Osteoblast (primary cell): ENCODE results near the gene TOX3. TPM values are rescaled to one million over a fixed set of nuclear protein-coding genes. Genes with fewer than 3 reads are reported as not detected.

ENCODE experiments used
- DNase-seq: peaks from one replicate; pipeline ENCODE4 v3.0.0; 2011; ENCODE audit warnings: low spot score, mixed read lengths; ENCODE audit not compliant: insufficient read length; ENCODE audit errors: missing footprints
- H2AFZ ChIP-seq: 2 replicates; pipeline ENCODE4 v1.6.0; 2011; ENCODE audit warnings: mild to moderate bottlenecking, low read length
- H3K27ac ChIP-seq: 2 replicates; pipeline ENCODE4 v1.5.1; 2011; ENCODE audit warnings: mild to moderate bottlenecking, low read depth, low read length, moderate library complexity
- H3K27me3 ChIP-seq: 2 replicates; pipeline ENCODE4 v1.6.0; 2012; ENCODE audit warnings: mild to moderate bottlenecking, control low read depth, inconsistent platforms, low read length, moderate library complexity; ENCODE audit not compliant: insufficient read depth
- H3K36me3 ChIP-seq: 2 replicates; pipeline ENCODE4 v1.5.1; 2011; ENCODE audit warnings: mild to moderate bottlenecking, low read length, control low read depth, moderate library complexity; ENCODE audit not compliant: insufficient read depth
- H3K4me1 ChIP-seq: 2 replicates; pipeline ENCODE4 v1.5.1; 2011; ENCODE audit warnings: mild to moderate bottlenecking, low read length, control low read depth, moderate library complexity; ENCODE audit not compliant: insufficient read depth
- H3K4me2 ChIP-seq: 2 replicates; pipeline ENCODE4 v1.6.0; 2011; ENCODE audit warnings: mild to moderate bottlenecking, low read length; ENCODE audit not compliant: insufficient read depth
- H3K4me3 ChIP-seq: fragments of 200-600 bp; sonication (generic); 3 replicates; pipeline ENCODE4 v1.5.1; 2012; ENCODE audit warnings: mild to moderate bottlenecking, low read length, inconsistent platforms; ENCODE audit not compliant: insufficient read depth
- H3K79me2 ChIP-seq: 2 replicates; pipeline ENCODE4 v1.6.0; 2012; ENCODE audit warnings: mild to moderate bottlenecking, low read length, control low read depth, inconsistent platforms; ENCODE audit not compliant: insufficient read depth
- H3K9me3 ChIP-seq: 2 replicates; pipeline ENCODE4 v1.5.1; 2011; ENCODE audit warnings: low read depth, low read length, control low read depth
- H4K20me1 ChIP-seq: 2 replicates; pipeline ENCODE4 v1.6.0; 2012; ENCODE audit warnings: mild to moderate bottlenecking, low read length, control low read depth; ENCODE audit not compliant: insufficient read depth
- total RNA-seq: library from RNA; depleted of rRNA; stranded (reverse); fragments of >200 nt; gene quantifications from 2 replicates; pipeline ENCODE4 v1.2.3, GENCODE V29; 2012
- TF ChIP-seq, protein P1 (sequence below): IDR thresholded peaks from 2 replicates; pipeline ENCODE4 v1.5.1; 2011; ENCODE audit warnings: mild to moderate bottlenecking, low read depth, low read length, moderate library complexity; ENCODE audit errors: extremely low read depth

The TOX3 gene
- total RNA-seq, 1 donor: not detected

GRCh38 chr16:52578829-52579498, 32.0 kb upstream of the TOX3 start:
- Histone ChIP-seq H4K20me1 (no peaks in the 10 kb centered on the region), H3K79me2 (no peaks in the 10 kb centered on the region), H3K27ac (no peak overlapping the region), H3K4me3 (no peak overlapping the region), H3K4me2 (no peak overlapping the region), H3K36me3 (no peaks in the 10 kb centered on the region), H3K9me3 (no peaks in the 10 kb centered on the region), H3K4me1 (no peaks in the 10 kb centered on the region), H2AFZ (no peak overlapping the region), H3K27me3 (no peaks in the 10 kb centered on the region)
- TF ChIP-seq, protein P1, sequence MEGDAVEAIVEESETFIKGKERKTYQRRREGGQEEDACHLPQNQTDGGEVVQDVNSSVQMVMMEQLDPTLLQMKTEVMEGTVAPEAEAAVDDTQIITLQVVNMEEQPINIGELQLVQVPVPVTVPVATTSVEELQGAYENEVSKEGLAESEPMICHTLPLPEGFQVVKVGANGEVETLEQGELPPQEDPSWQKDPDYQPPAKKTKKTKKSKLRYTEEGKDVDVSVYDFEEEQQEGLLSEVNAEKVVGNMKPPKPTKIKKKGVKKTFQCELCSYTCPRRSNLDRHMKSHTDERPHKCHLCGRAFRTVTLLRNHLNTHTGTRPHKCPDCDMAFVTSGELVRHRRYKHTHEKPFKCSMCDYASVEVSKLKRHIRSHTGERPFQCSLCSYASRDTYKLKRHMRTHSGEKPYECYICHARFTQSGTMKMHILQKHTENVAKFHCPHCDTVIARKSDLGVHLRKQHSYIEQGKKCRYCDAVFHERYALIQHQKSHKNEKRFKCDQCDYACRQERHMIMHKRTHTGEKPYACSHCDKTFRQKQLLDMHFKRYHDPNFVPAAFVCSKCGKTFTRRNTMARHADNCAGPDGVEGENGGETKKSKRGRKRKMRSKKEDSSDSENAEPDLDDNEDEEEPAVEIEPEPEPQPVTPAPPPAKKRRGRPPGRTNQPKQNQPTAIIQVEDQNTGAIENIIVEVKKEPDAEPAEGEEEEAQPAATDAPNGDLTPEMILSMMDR: no peak
- DNase-seq: no peak

- no peaks in the 10 kb centered on the region for H4K20me1 ChIP-seq
- H3K4me2 ChIP-seq: no peak overlapping the region
- no peaks in the 10 kb centered on the region for H3K4me1 ChIP-seq
- H3K36me3 ChIP-seq: no peaks in the 10 kb centered on the region
- no peaks in the 10 kb centered on the region for H3K27me3 ChIP-seq
- H3K9me3 ChIP-seq: no peaks in the 10 kb centered on the region
- no peaks in the 10 kb centered on the region for H3K79me2 ChIP-seq
- no peak overlapping the region for H2AFZ ChIP-seq
- H3K4me3 ChIP-seq: no peak overlapping the region
- TF ChIP-seq, protein P1: no peak
- H3K27ac ChIP-seq: no peak overlapping the region
- DNase-seq: no peak
These were observed 31.3 kb upstream of the TOX3 start for GRCh38 chr16:52578007-52578828.

- TF ChIP-seq, protein P1: no peak
- Histone ChIP-seq H3K79me2 (no peaks in the 10 kb centered on the region), H3K27ac (no peak overlapping the region), H3K36me3 (no peaks in the 10 kb centered on the region), H2AFZ (no peak overlapping the region), H4K20me1 (no peaks in the 10 kb centered on the region), H3K4me3 (no peak overlapping the region), H3K4me2 (no peak overlapping the region), H3K4me1 (no peaks in the 10 kb centered on the region), H3K27me3 (no peaks in the 10 kb centered on the region), H3K9me3 (no peaks in the 10 kb centered on the region)
- no peak for DNase-seq
These were observed 30.3 kb upstream of the TOX3 start for GRCh38 chr16:52577130-52577706.
